Mesenteric fat pad (tissue), 1 donor: ENCODE results near the gene PRKCZ. TPM values are rescaled to one million over a fixed set of nuclear protein-coding genes. Genes with fewer than 3 reads are reported as not detected.

Source experiments
- DNase-seq: peaks from one replicate; pipeline ENCODE4 v3.0.0-alpha.2; 2020; ENCODE audit warnings: low spot score
- total RNA-seq: library from RNA; stranded (reverse); fragmentation: NEBNext Ultra II Directional; extraction: Animal tissue kit (Norgen Biotek cat#: 25700); gene quantifications from one replicate; pipeline ENCODE4 v1.2.1, GENCODE V29; 2021
- donor health status: DM: yes; HTN: yes; CAD: no.

The PRKCZ gene
- total RNA-seq, 1 donor from 2014 or later: 1.4 TPM

GRCh38 chr1:2205191-2205952 lies 155.2 kb downstream of the PRKCZ start:
- peak; percentile 99 for DNase-seq

- no peak for DNase-seq
Observed at GRCh38 chr1:2206813-2207487, 156.7 kb downstream of the PRKCZ start.

- DNase-seq: no peak
Observed at GRCh38 chr1:2208309-2209239, 158.4 kb downstream of the PRKCZ start.

- DNase-seq: no peak
Observed at GRCh38 chr1:2209400-2210083, 159.3 kb downstream of the PRKCZ start.

GRCh38 chr1:2210084-2210653 lies 160.0 kb downstream of the PRKCZ start:
- no peak for DNase-seq

- no peak for DNase-seq
Observed at GRCh38 chr1:2210786-2211185, 160.6 kb downstream of the PRKCZ start.

GRCh38 chr1:2212274-2212531 lies 162.0 kb downstream of the PRKCZ start:
- no peak for DNase-seq

GRCh38 chr1:2212532-2213491 lies 162.6 kb downstream of the PRKCZ start:
- no peak for DNase-seq

GRCh38 chr1:2213576-2214505 lies 163.6 kb downstream of the PRKCZ start:
- DNase-seq: no peak

- no peak for DNase-seq
Observed at GRCh38 chr1:2214541-2215241, 164.5 kb downstream of the PRKCZ start.

- DNase-seq: no peak
Observed at GRCh38 chr1:2215329-2215728, 165.1 kb downstream of the PRKCZ start.

GRCh38 chr1:2215909-2216766 lies 165.9 kb downstream of the PRKCZ start:
- no peak for DNase-seq

- DNase-seq: no peak
Observed at GRCh38 chr1:2216767-2217058, 166.5 kb downstream of the PRKCZ start.

- no peak for DNase-seq
Observed at GRCh38 chr1:2221271-2221670, 171.1 kb downstream of the PRKCZ start.

GRCh38 chr1:2224170-2224584 lies 174.0 kb downstream of the PRKCZ start:
- no peak for DNase-seq

GRCh38 chr1:2224631-2225428 lies 174.6 kb downstream of the PRKCZ start:
- no peak for DNase-seq
